ENCODE results near the gene SORCS3.

Gene SORCS3

DNA sequence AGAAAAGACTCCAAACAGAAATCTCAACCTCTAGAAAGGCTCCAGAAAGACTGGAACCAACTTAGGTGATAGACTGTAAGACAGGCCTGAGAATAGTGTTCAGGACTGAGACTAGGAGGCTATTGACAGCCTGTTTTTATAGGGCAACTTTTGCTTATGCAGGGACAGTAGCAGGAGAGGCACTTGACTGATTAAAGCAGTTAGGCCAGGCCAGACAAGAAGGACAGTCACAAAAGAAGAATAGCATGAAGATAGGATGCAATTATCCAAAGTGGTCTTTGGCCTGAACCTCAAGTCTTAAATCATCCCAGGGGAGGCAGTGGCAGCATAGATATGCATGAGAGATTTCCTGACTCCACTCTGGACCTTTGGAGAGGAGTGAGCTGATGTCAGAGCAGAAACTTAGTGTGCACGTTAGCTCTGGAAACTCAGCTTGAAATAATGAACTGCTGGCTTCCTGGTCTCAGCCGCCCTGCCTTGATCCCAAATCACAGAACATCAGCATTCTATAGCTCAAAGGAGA, 290.6 kb downstream of the SORCS3 start:
- no peak for TF ChIP-seq EZH2phosphoT487 (IDR thresholded peaks at IDR 0.05; ENCODE audit: borderline replicate concordance)
- TF ChIP-seq, protein P1, sequence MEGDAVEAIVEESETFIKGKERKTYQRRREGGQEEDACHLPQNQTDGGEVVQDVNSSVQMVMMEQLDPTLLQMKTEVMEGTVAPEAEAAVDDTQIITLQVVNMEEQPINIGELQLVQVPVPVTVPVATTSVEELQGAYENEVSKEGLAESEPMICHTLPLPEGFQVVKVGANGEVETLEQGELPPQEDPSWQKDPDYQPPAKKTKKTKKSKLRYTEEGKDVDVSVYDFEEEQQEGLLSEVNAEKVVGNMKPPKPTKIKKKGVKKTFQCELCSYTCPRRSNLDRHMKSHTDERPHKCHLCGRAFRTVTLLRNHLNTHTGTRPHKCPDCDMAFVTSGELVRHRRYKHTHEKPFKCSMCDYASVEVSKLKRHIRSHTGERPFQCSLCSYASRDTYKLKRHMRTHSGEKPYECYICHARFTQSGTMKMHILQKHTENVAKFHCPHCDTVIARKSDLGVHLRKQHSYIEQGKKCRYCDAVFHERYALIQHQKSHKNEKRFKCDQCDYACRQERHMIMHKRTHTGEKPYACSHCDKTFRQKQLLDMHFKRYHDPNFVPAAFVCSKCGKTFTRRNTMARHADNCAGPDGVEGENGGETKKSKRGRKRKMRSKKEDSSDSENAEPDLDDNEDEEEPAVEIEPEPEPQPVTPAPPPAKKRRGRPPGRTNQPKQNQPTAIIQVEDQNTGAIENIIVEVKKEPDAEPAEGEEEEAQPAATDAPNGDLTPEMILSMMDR (conservative IDR thresholded peaks at IDR 0.05; ENCODE audit: low read length), result no peak
- no peaks in the 10 kb centered on the region for H3K4me1 ChIP-seq (ENCODE audit: insufficient read depth, low read length, poor library complexity, severe bottlenecking)
- no peak overlapping the region for H3K9ac ChIP-seq (ENCODE audit: low read depth, low read length, poor library complexity, severe bottlenecking)
- H2AFZ ChIP-seq (ENCODE audit: low read length), result no peak overlapping the region
- H3F3A ChIP-seq (ENCODE audit: low read depth), result no peaks in the 10 kb centered on the region
- no peaks in the 10 kb centered on the region for H3K36me3 ChIP-seq (ENCODE audit: insufficient read depth, low read length)
- H3K27me3 ChIP-seq (ENCODE audit: insufficient read depth, low read length, poor library complexity, severe bottlenecking), result no peaks in the 10 kb centered on the region
- no peak overlapping the region for H3K4me3 ChIP-seq (ENCODE audit: low read length, poor library complexity, severe bottlenecking)
- H4K20me1 ChIP-seq (ENCODE audit: insufficient read depth, low read length, poor library complexity, severe bottlenecking), result no peaks in the 10 kb centered on the region
- no peaks in the 10 kb centered on the region for H3K79me2 ChIP-seq (ENCODE audit: insufficient read depth, low read length)
- no peaks in the 10 kb centered on the region for H3K9me3 ChIP-seq (ENCODE audit: insufficient read depth, low read depth, low read length)
- H3K4me2 ChIP-seq (ENCODE audit: low read depth, low read length, poor library complexity, severe bottlenecking), result no peak overlapping the region
- H3K9me2 ChIP-seq (replicated peaks; ENCODE audit: low read depth, low read length), result no peaks in the 10 kb centered on the region

DNA sequence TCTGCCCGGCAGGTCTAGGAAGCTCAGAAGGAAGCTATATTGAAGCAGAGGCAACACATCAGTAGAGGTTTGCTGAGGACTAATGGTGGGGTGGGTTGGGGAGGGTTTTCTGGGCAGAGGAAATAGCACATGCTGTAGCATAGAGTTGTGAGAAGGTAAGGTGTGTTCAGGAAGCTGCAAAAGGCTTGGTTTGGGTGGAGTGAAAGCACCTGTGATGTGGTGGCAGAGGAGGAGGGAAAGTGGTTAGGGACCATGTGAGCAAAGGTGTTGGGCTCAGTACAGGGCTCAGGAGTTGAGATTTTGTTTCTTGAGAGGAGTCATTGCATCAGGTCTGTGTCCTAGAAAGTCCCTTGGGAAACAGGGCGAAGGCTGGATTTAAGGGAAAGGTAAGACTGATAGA, 294.6 kb downstream of the SORCS3 start:
- H3K9ac ChIP-seq (ENCODE audit: low read depth, low read length, poor library complexity, severe bottlenecking), result no peak overlapping the region

DNA sequence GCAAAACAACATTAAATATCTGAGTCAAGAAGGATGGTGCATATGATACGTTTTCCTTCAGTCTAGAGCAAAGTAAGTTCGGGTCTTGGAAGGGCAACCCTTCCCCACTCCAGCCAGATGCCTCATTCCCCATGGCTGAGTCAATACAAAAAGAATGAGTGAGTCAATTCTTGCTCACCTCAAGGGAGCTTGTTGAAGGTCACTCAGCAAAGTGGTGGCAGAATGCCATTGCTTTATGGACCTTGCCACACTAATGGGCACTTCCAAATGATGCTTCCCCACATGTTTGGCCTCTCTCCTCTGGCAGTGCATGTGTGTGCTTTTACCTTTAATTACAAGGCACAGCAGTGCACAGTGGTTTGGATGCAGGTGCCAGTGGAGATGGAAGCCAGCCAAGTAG, 296.5 kb downstream of the SORCS3 start:
- H3K4me3 ChIP-seq (ENCODE audit: low read length, poor library complexity, severe bottlenecking), result no peak overlapping the region
- H4K20me1 ChIP-seq (ENCODE audit: insufficient read depth, low read length, poor library complexity, severe bottlenecking), result no peaks in the 10 kb centered on the region
- no peaks in the 10 kb centered on the region for H3K79me2 ChIP-seq (ENCODE audit: insufficient read depth, low read length)
- H3K4me2 ChIP-seq (ENCODE audit: low read depth, low read length, poor library complexity, severe bottlenecking), result no peak overlapping the region
- TF ChIP-seq, protein P1 (conservative IDR thresholded peaks at IDR 0.05; ENCODE audit: low read length), result no peak
- no peak for TF ChIP-seq EZH2phosphoT487 (IDR thresholded peaks at IDR 0.05; ENCODE audit: borderline replicate concordance)
- no peak overlapping the region for H2AFZ ChIP-seq (ENCODE audit: low read length)
- no peaks in the 10 kb centered on the region for H3K9me2 ChIP-seq (replicated peaks; ENCODE audit: low read depth, low read length)
- no peaks in the 10 kb centered on the region for H3K9me3 ChIP-seq (ENCODE audit: insufficient read depth, low read depth, low read length)
- H3K36me3 ChIP-seq (ENCODE audit: insufficient read depth, low read length), result no peaks in the 10 kb centered on the region
- no peak overlapping the region for H3K9ac ChIP-seq (ENCODE audit: low read depth, low read length, poor library complexity, severe bottlenecking)
- H3F3A ChIP-seq (ENCODE audit: low read depth), result no peaks in the 10 kb centered on the region
- no peaks in the 10 kb centered on the region for H3K27me3 ChIP-seq (ENCODE audit: insufficient read depth, low read length, poor library complexity, severe bottlenecking)
- no peaks in the 10 kb centered on the region for H3K4me1 ChIP-seq (ENCODE audit: insufficient read depth, low read length, poor library complexity, severe bottlenecking)

More for the DNA sequence above, 294.6 kb downstream of the SORCS3 start:
- Histone ChIP-seq H3K9me3 (ENCODE audit: insufficient read depth, low read depth, low read length) (no peaks in the 10 kb centered on the region), H3K79me2 (ENCODE audit: insufficient read depth, low read length) (no peaks in the 10 kb centered on the region), H3K4me1 (ENCODE audit: insufficient read depth, low read length, poor library complexity, severe bottlenecking) (no peaks in the 10 kb centered on the region), H4K20me1 (ENCODE audit: insufficient read depth, low read length, poor library complexity, severe bottlenecking) (no peaks in the 10 kb centered on the region), H3K4me3 (ENCODE audit: low read length, poor library complexity, severe bottlenecking) (no peak overlapping the region), H3F3A (ENCODE audit: low read depth) (no peaks in the 10 kb centered on the region), H3K9me2 (replicated peaks; ENCODE audit: low read depth, low read length) (no peaks in the 10 kb centered on the region), H3K36me3 (ENCODE audit: insufficient read depth, low read length) (no peaks in the 10 kb centered on the region), H2AFZ (ENCODE audit: low read length) (no peak overlapping the region), H3K4me2 (ENCODE audit: low read depth, low read length, poor library complexity, severe bottlenecking) (no peak overlapping the region), H3K27me3 (ENCODE audit: insufficient read depth, low read length, poor library complexity, severe bottlenecking) (no peaks in the 10 kb centered on the region)
- TF ChIP-seq, protein P1 (conservative IDR thresholded peaks at IDR 0.05; ENCODE audit: low read length), result no peak
- no peak for TF ChIP-seq EZH2phosphoT487 (IDR thresholded peaks at IDR 0.05; ENCODE audit: borderline replicate concordance)

Data from Loucy (cell line).